Osteocyte (in vitro differentiated cells): Measurements from ENCODE around the gene RNASE7. TPM values are rescaled to one million over a fixed set of nuclear protein-coding genes. Genes with fewer than 3 reads are reported as not detected.

Experiments
- DNase-seq: peaks from one replicate; pipeline ENCODE4 v3.0.0; 2021; ENCODE audit warnings: mixed read lengths; ENCODE audit not compliant: unreplicated experiment; ENCODE audit errors: extremely low spot score
- H3K27ac Mint-ChIP-seq: one replicate; pipeline ENCODE4 v1.8.0; 2021; ENCODE audit warnings: mild to moderate bottlenecking, mixed read lengths; ENCODE audit not compliant: unreplicated experiment
- H3K27me3 Mint-ChIP-seq: one replicate; pipeline ENCODE4 v1.8.0; 2021; ENCODE audit warnings: mixed read lengths; ENCODE audit not compliant: unreplicated experiment
- H3K36me3 Mint-ChIP-seq: one replicate; pipeline ENCODE4 v1.8.0; 2021; ENCODE audit warnings: mixed read lengths; ENCODE audit not compliant: unreplicated experiment
- H3K4me1 Mint-ChIP-seq: one replicate; pipeline ENCODE4 v1.8.0; 2021; ENCODE audit warnings: mixed read lengths; ENCODE audit not compliant: unreplicated experiment
- H3K4me3 Mint-ChIP-seq: one replicate; pipeline ENCODE4 v1.8.0; 2021; ENCODE audit warnings: mild to moderate bottlenecking, moderate library complexity, mixed read lengths; ENCODE audit not compliant: unreplicated experiment
- H3K9me3 Mint-ChIP-seq: one replicate; pipeline ENCODE4 v1.8.0; 2021; ENCODE audit warnings: mixed read lengths; ENCODE audit not compliant: unreplicated experiment
- CTCF ChIP-seq: fragments of 200-600 bp; sonication (generic); IDR thresholded peaks from 2 replicates; pipeline ENCODE4 v1.5.0; 2021; ENCODE audit warnings: antibody characterized with exemption, mild to moderate bottlenecking, moderate library complexity
- total RNA-seq: library from RNA; stranded (reverse); gene quantifications from 2 replicates; pipeline ENCODE4 v1.2.1, GENCODE V29; 2021

RNASE7 gene
- total RNA-seq, 1 donor from 2014 or later, result not detected

GRCh38 chr14:21075719-21076437, 33.7 kb downstream of the RNASE7 start:
- H3K4me3 Mint-ChIP-seq, result no peak overlapping the region
- no peak for TF ChIP-seq CTCF
- H3K27me3 Mint-ChIP-seq, result no peaks in the 10 kb centered on the region
- no peak for DNase-seq
- H3K36me3 Mint-ChIP-seq, result peaks cover 44% of the 10 kb centered on the region
- peaks cover 25% of the 10 kb centered on the region for H3K4me1 Mint-ChIP-seq
- H3K9me3 Mint-ChIP-seq, result no peaks in the 10 kb centered on the region
- peak overlapping the region; percentile 59 for H3K27ac Mint-ChIP-seq

GRCh38 chr14:21077672-21078071, 35.5 kb downstream of the RNASE7 start:
- no peaks in the 10 kb centered on the region for H3K9me3 Mint-ChIP-seq
- no peak for TF ChIP-seq CTCF
- no peak overlapping the region for H3K4me3 Mint-ChIP-seq
- H3K27ac Mint-ChIP-seq, result no peak overlapping the region
- no peak for DNase-seq
- H3K27me3 Mint-ChIP-seq, result no peaks in the 10 kb centered on the region
- peaks cover 52% of the 10 kb centered on the region for H3K36me3 Mint-ChIP-seq
- H3K4me1 Mint-ChIP-seq, result peaks cover 14% of the 10 kb centered on the region

- Mint-ChIP-seq H3K4me1 (peaks cover 9% of the 10 kb centered on the region), H3K27me3 (no peaks in the 10 kb centered on the region), H3K36me3 (peaks cover 54% of the 10 kb centered on the region), H3K9me3 (no peaks in the 10 kb centered on the region), H3K4me3 (no peak overlapping the region), H3K27ac (no peak overlapping the region)
- TF ChIP-seq CTCF, result no peak
- no peak for DNase-seq
Observed at GRCh38 chr14:21078287-21078686, 36.1 kb downstream of the RNASE7 start.

GRCh38 chr14:21078726-21079125, 36.6 kb downstream of the RNASE7 start:
- no peak overlapping the region for H3K4me3 Mint-ChIP-seq
- no peak for DNase-seq
- no peaks in the 10 kb centered on the region for H3K27me3 Mint-ChIP-seq
- H3K4me1 Mint-ChIP-seq, result peaks cover 5% of the 10 kb centered on the region
- H3K27ac Mint-ChIP-seq, result no peak overlapping the region
- TF ChIP-seq CTCF, result no peak
- H3K36me3 Mint-ChIP-seq, result peaks cover 49% of the 10 kb centered on the region
- H3K9me3 Mint-ChIP-seq, result no peaks in the 10 kb centered on the region

- Mint-ChIP-seq H3K27me3 (no peaks in the 10 kb centered on the region), H3K36me3 (peaks cover 58% of the 10 kb centered on the region), H3K9me3 (no peaks in the 10 kb centered on the region), H3K27ac (no peak overlapping the region), H3K4me3 (no peak overlapping the region), H3K4me1 (peaks cover 3% of the 10 kb centered on the region)
- DNase-seq, result no peak
- TF ChIP-seq CTCF, result no peak
Observed at GRCh38 chr14:21081521-21082142, 39.5 kb downstream of the RNASE7 start.
